ENCODE measurements around the gene C1orf122.

The C1orf122 gene

DNA sequence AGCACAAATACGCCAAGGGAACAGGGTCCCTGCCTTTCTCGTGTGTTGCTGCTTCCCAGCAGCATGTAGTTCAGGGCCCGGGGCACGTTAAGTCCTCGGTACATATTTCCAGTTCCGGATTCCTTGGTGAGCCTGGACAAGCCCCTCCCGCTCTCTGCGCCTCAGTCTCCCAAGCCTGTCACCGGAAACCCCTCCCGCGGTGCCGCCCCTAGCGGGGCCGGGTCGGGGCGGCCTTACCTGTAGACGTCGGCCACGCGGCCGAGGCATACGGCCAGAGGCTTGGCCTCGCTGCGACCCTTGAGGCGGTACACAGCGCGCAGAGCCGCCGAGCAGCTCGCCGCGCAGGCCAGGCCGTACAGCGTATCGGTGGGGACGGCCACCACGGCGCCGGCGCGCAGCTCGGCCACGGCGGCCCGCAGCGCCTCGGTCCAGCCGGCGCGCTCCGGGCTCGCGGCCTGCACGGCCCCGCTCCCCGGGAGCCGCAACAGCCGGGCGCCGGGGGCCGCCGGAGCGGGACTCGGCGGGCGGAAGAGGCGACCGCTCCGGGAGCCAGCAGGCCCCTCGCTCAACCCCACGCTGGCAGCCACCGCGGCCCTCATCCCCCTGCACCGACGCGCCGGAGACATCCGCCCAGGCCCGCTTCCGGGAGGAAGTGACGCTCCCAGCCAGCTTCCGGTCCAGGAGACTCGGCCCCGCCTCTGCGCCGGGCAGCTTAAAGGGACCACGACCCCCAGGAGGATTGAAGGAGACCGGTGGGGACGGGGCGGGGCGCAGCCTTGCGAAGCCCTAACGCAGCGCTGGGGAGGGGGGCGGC lies at the start of gene C1orf122, which contains the start of gene YRDC:
Gene C1orf122 (plus strand): TSS at position 236 of the 814 bp plus-strand sequence. CDS start 615 bp downstream, outside the sequence.
Gene YRDC (minus strand): TSS at position 654 of the 814 bp plus-strand sequence. CDS start 28 bp downstream, at position 626.
- in situ Hi-C loops (cut with MboI; ENCODE audit: low sequenced_read_pairs, unreplicated experiment), result no loop called here
- peak; percentile 99 for DNase-seq (ENCODE audit: low spot score)
- no peak for TF ChIP-seq CTCF (IDR thresholded peaks at IDR 0.05; ENCODE audit: borderline replicate concordance, control extremely low read depth, extremely low read depth, insufficient read depth, missing control alignments)

DNA sequence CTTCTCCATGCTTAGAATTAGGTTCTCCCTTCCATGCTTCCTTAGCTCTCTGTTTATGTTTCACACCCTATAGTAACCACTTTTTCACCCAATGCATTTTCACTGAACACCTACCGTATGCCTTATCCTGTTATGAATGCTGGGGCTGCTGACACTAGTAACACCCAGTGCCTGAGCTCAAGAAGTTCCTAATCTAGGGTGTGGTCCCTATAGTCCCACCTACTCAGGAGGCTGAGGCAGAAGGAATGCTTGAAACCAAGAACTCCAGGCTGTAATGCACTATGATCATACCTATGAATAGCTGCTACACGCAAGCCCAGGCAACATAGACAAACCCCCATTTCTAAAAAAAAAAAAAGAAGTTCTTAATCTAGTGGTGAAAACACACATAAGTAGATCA lies 48.1 kb upstream of the C1orf122 start:
- TF ChIP-seq CTCF (IDR thresholded peaks at IDR 0.05; ENCODE audit: borderline replicate concordance, control extremely low read depth, extremely low read depth, insufficient read depth, missing control alignments), result no peak
- in situ Hi-C loops (cut with MboI; ENCODE audit: low sequenced_read_pairs, unreplicated experiment), result no loop called here
- DNase-seq (ENCODE audit: low spot score), result no peak

- in situ Hi-C loops (cut with MboI; ENCODE audit: low sequenced_read_pairs, unreplicated experiment), result no loop called here
- DNase-seq (ENCODE audit: low spot score), result no peak
- TF ChIP-seq CTCF (IDR thresholded peaks at IDR 0.05; ENCODE audit: borderline replicate concordance, control extremely low read depth, extremely low read depth, insufficient read depth, missing control alignments), result no peak
These were observed 46.0 kb upstream of the C1orf122 start for GRCh38 chr1:37761416-37762095.

DNA sequence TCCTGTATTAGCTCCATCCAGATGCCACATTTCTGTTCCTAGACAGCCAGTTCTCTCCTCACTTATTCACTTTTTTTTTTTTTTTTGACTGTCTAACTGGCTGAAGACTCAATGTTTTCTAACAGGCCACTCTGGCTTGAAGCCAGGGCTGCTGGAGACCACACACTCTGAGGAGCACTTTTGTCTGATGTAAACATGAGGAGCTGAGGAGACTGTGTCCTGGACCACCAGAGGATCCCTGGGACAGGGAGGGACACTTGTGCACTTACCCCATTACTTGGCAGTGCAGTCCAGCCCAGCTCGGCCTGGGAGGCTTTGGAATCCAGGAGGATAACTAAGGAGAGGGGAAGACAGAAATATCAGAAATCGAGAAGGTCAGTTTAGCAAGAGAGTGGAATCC lies 45.1 kb upstream of the C1orf122 start:
- no peak for DNase-seq (ENCODE audit: low spot score)
- in situ Hi-C loops (cut with MboI; ENCODE audit: low sequenced_read_pairs, unreplicated experiment), result no loop called here
- no peak for TF ChIP-seq CTCF (IDR thresholded peaks at IDR 0.05; ENCODE audit: borderline replicate concordance, control extremely low read depth, extremely low read depth, insufficient read depth, missing control alignments)

DNA sequence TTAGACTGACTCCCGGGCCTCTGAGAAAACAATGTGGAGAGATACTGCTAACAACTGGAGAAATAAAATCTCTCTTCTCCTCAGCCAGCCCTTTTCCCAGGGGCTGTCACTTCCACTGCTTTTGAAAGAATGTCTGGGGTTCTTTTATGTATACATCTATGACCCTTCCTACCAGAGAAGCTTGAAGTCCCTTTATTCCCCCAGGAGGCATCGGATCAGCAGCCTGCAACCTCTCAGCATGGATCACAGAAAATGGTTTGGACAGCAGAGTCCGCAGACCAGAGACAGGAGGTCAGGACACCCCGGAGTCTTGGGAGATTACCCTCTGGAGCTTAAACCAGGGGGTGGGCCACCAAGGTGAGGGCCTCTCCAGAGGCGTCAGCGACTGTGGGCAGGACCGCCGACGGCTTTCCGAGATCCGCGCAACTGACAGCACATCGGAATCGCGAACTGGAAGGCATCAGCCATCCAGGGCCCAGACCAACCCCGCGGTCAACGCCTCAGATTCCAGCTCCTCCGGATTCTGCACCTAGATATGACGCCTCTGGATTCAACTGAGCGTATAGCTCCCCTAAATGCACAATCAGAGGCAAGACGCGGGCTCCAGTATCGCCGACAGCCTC lies 43.7 kb upstream of the C1orf122 start:
- in situ Hi-C loops (cut with MboI; ENCODE audit: low sequenced_read_pairs, unreplicated experiment), result no loop called here
- DNase-seq (ENCODE audit: low spot score), result no peak
- no peak for TF ChIP-seq CTCF (IDR thresholded peaks at IDR 0.05; ENCODE audit: borderline replicate concordance, control extremely low read depth, extremely low read depth, insufficient read depth, missing control alignments)

GRCh38 chr1:37764414-37764825 lies 43.2 kb upstream of the C1orf122 start:
- peak; percentile 84 for DNase-seq (ENCODE audit: low spot score)
- in situ Hi-C loops (cut with MboI; ENCODE audit: low sequenced_read_pairs, unreplicated experiment), result no loop called here
- no peak for TF ChIP-seq CTCF (IDR thresholded peaks at IDR 0.05; ENCODE audit: borderline replicate concordance, control extremely low read depth, extremely low read depth, insufficient read depth, missing control alignments)
